Gastrocnemius medialis (tissue), 4 donors: ENCODE results near the gene NANOS1.

Experiments
- CTCF ChIP-seq, 5 experiments: fragments of 450-650 bp in 3 of 5; fragments of 200-600 bp in 2 of 5; sonication (generic) in 2 of 5; IDR thresholded peaks in 4 of 5; conservative IDR thresholded peaks in 1 of 5; 1 replicate in 4 of 5; 2 replicates in 1 of 5; pipeline ENCODE4 v1.5.1; 2016 to 2019; ENCODE audit warnings: antibody characterized with exemption in 5 of 5, mild to moderate bottlenecking in 3 of 5, moderate library complexity in 3 of 5
- POLR2A ChIP-seq, 2 donors: fragments of 450-650 bp; IDR thresholded peaks; one replicate each; pipeline ENCODE4 v1.6.1; 2017; ENCODE audit warnings: antibody characterized with exemption in 2 of 2, mild to moderate bottlenecking in 2 of 2, moderate library complexity in 2 of 2

GRCh38 chr10:119005362-119006043 is 24.0 kb upstream of the NANOS1 start:
- TF ChIP-seq POLR2A (IDR thresholded peaks at IDR 0.05) (no peak), CTCF (IDR thresholded peaks at IDR 0.05 in 4 of 5, conservative IDR thresholded peaks at IDR 0.05 in 1 of 5) (no peak)
